SK-N-SH treated with all-trans-retinoic acid at 6 μM for 48 hours (cell line): Measurements from ENCODE around the gene KRTAP12-2.

Experiments
- ATAC-seq: fragments of 200-7000 bp; cut with Tn5 transposase; 3 replicates; pipeline ENCODE4 v1.9.1; 2020; ENCODE audit warnings: mild to moderate bottlenecking, moderate library complexity
- ARNTL ChIP-seq: fragments of 450-650 bp; formaldehyde crosslinking; IDR thresholded peaks from 2 replicates; pipeline ENCODE4 v1.5.0; 2020; ENCODE audit warnings: low read depth, mild to moderate bottlenecking, moderate library complexity, borderline replicate concordance
- CREB5 ChIP-seq: fragments of 250-450 bp; sonication (Bioruptor Pico); IDR thresholded peaks from 2 replicates; pipeline ENCODE4 v1.5.1; 2020; ENCODE audit warnings: low read depth, mild to moderate bottlenecking, moderate library complexity
- CSDC2 ChIP-seq: fragments of 250-450 bp; sonication (Bioruptor Pico); IDR thresholded peaks from 2 replicates; pipeline ENCODE4 v1.5.0; 2020; ENCODE audit warnings: mild to moderate bottlenecking, moderate library complexity
- ESRRG ChIP-seq: fragments of 250-450 bp; sonication (Bioruptor Pico); IDR thresholded peaks from 2 replicates; pipeline ENCODE4 v1.6.1; 2021; ENCODE audit warnings: mild to moderate bottlenecking
- GLIS3 ChIP-seq: fragments of 250-450 bp; sonication (Bioruptor Pico); IDR thresholded peaks from 2 replicates; pipeline ENCODE4 v1.5.0; 2020; ENCODE audit warnings: mild to moderate bottlenecking, moderate library complexity
- ISL1 ChIP-seq: fragments of 250-450 bp; sonication (Bioruptor Pico); IDR thresholded peaks from 2 replicates; pipeline ENCODE4 v2.1.2; 2022; ENCODE audit warnings: mild to moderate bottlenecking, moderate library complexity
- OSR1 ChIP-seq: fragments of 250-450 bp; sonication (Bioruptor Pico); IDR thresholded peaks from 2 replicates; pipeline ENCODE4 v1.8.0; 2022; ENCODE audit warnings: moderate library complexity, mild to moderate bottlenecking, inconsistent platforms
- PATZ1 ChIP-seq: fragments of 250-450 bp; sonication (Bioruptor Pico); IDR thresholded peaks from 2 replicates; pipeline ENCODE4 v1.8.0; 2020; ENCODE audit warnings: mild to moderate bottlenecking, moderate library complexity, borderline replicate concordance
- POU6F1 ChIP-seq: fragments of 250-450 bp; sonication (Bioruptor Pico); IDR thresholded peaks from 2 replicates; pipeline ENCODE4 v1.8.0; 2021; ENCODE audit warnings: low read depth, mild to moderate bottlenecking, moderate library complexity, borderline replicate concordance
- PPARA ChIP-seq: fragments of 250-450 bp; sonication (Bioruptor Pico); IDR thresholded peaks from 2 replicates; pipeline ENCODE4 v1.5.0; 2020; ENCODE audit warnings: mild to moderate bottlenecking, borderline replicate concordance
- SNAI2 ChIP-seq: fragments of 250-450 bp; sonication (Bioruptor Pico); IDR thresholded peaks from 2 replicates; pipeline ENCODE4 v1.5.0; 2020; ENCODE audit warnings: mild to moderate bottlenecking, moderate library complexity
- TCF4 ChIP-seq: fragments of 250-450 bp; sonication (Bioruptor Pico); IDR thresholded peaks from 2 replicates; pipeline ENCODE4 v1.8.0; 2021; ENCODE audit warnings: mild to moderate bottlenecking, moderate library complexity, borderline replicate concordance
- TOX ChIP-seq: fragments of 250-450 bp; sonication (Bioruptor Pico); IDR thresholded peaks from 2 replicates; pipeline ENCODE4 v1.8.0; 2021; ENCODE audit warnings: mild to moderate bottlenecking, moderate library complexity, borderline replicate concordance
- TSHZ2 ChIP-seq: fragments of 250-450 bp; sonication (Bioruptor Pico); IDR thresholded peaks from 2 replicates; pipeline ENCODE4 v1.5.0; 2020; ENCODE audit warnings: mild to moderate bottlenecking, moderate library complexity
- ZC3H10 ChIP-seq: fragments of 250-450 bp; sonication (Bioruptor Pico); IDR thresholded peaks from 2 replicates; pipeline ENCODE4 v1.5.1; 2021; ENCODE audit warnings: mild to moderate bottlenecking, moderate library complexity
- ZFP3 ChIP-seq: fragments of 250-450 bp; sonication (Bioruptor Pico); IDR thresholded peaks from 2 replicates; pipeline ENCODE4 v1.5.0; 2020; ENCODE audit warnings: mild to moderate bottlenecking, moderate library complexity
- ZFP30 ChIP-seq: fragments of 450-650 bp; formaldehyde crosslinking; IDR thresholded peaks from 2 replicates; pipeline ENCODE4 v1.5.0; 2022; ENCODE audit warnings: mild to moderate bottlenecking, moderate library complexity
- ZNF565 ChIP-seq: fragments of 450-650 bp; formaldehyde crosslinking; conservative IDR thresholded peaks from 2 replicates; pipeline ENCODE4 v1.5.0; 2020; ENCODE audit warnings: low read depth, mild to moderate bottlenecking, moderate library complexity
- ZNF70 ChIP-seq: fragments of 450-650 bp; formaldehyde crosslinking; IDR thresholded peaks from 2 replicates; pipeline ENCODE4 v1.5.0; 2020; ENCODE audit warnings: mild to moderate bottlenecking, moderate library complexity

Gene KRTAP12-2

GRCh38 chr21:44681861-44682579 lies 15.3 kb upstream of the KRTAP12-2 start, which contains the start of gene KRTAP12-1:
Gene KRTAP12-1, minus strand, starts transcription at chr21:44682163. Its CDS starts 40 bp downstream, at chr21:44682123.
- TF ChIP-seq PATZ1 (no peak), ISL1 (CRISPR knock-in tag) (no peak), ESRRG (CRISPR knock-in tag) (no peak), ZNF565 (CRISPR knock-in tag) (no peak)
- no peak for ATAC-seq

GRCh38 chr21:44681152-44681551 lies 14.4 kb upstream of the KRTAP12-2 start:
- TF ChIP-seq ZNF70 (no peak), GLIS3 (CRISPR knock-in tag) (no peak), ARNTL (CRISPR knock-in tag) (no peak), POU6F1 (CRISPR knock-in tag) (no peak), ZFP3 (CRISPR knock-in tag) (no peak), OSR1 (CRISPR knock-in tag) (no peak), CREB5 (CRISPR knock-in tag) (no peak), PATZ1 (no peak), SNAI2 (no peak), TCF4 (no peak), ZC3H10 (CRISPR knock-in tag) (no peak), ISL1 (CRISPR knock-in tag) (no peak), TSHZ2 (no peak)
- no peak for ATAC-seq

- TF ChIP-seq ISL1 (CRISPR knock-in tag), result no peak
- no peak for TF ChIP-seq ZFP3 (CRISPR knock-in tag)
- TF ChIP-seq ZC3H10 (CRISPR knock-in tag), result no peak
- TF ChIP-seq POU6F1 (CRISPR knock-in tag), result no peak
- no peak for TF ChIP-seq ZNF565 (CRISPR knock-in tag)
- no peak for TF ChIP-seq TCF4
- no peak for TF ChIP-seq ARNTL (CRISPR knock-in tag)
- no peak for TF ChIP-seq CREB5 (CRISPR knock-in tag)
- no peak for TF ChIP-seq ZFP30 (CRISPR knock-in tag)
- no peak for TF ChIP-seq CSDC2 (CRISPR knock-in tag)
- TF ChIP-seq GLIS3 (CRISPR knock-in tag), result no peak
- TF ChIP-seq TOX (CRISPR knock-in tag), result no peak
- TF ChIP-seq PPARA, result no peak
- no peak for TF ChIP-seq ZNF70
- TF ChIP-seq ESRRG (CRISPR knock-in tag), result no peak
- TF ChIP-seq PATZ1, result no peak
- no peak for ATAC-seq
These were observed 11.2 kb upstream of the KRTAP12-2 start for GRCh38 chr21:44677881-44678280.
